NT2/D1 (cell line): Measurements from ENCODE around the gene PKN2.

ENCODE experiments used
- SUZ12 ChIP-seq: IDR thresholded peaks from 2 replicates; pipeline ENCODE4 v1.6.1; 2011; ENCODE audit not compliant: insufficient read length, insufficient read depth; ENCODE audit errors: extremely low read depth
- YY1 ChIP-seq: IDR thresholded peaks from 2 replicates; pipeline ENCODE4 v1.6.1; 2011; ENCODE audit not compliant: insufficient read length, insufficient read depth
- ZNF274 ChIP-seq: IDR thresholded peaks from 2 replicates; pipeline ENCODE4 v1.6.1; 2011; ENCODE audit warnings: mild to moderate bottlenecking, low read depth, low read length

GRCh38 chr1:88799491-88799890 lies 115.4 kb downstream of the PKN2 start:
- TF ChIP-seq SUZ12 (no peak), YY1 (no peak), ZNF274 (no peak)
